ENCODE measurements around the gene C11orf98.
"Not testable (repeated sequence)": the region's sequence is repeated elsewhere in the genome, so short reads cannot be mapped to it uniquely, and the experiment has no call there.

The C11orf98 gene

GRCh38 chr11:62682518-62682917, 17.5 kb upstream of the C11orf98 start:
- no peak for DNase-seq (ENCODE audit: low read depth)

GRCh38 chr11:62680825-62681240, 15.8 kb upstream of the C11orf98 start:
- DNase-seq (ENCODE audit: low read depth), result no peak

GRCh38 chr11:62678770-62679696, 14.0 kb upstream of the C11orf98 start, which contains the start of gene UBXN1:
UBXN1 (minus strand) TSS chr11:62679073; CDS start chr11:62678923, 150 bp downstream.
- DNase-seq (ENCODE audit: low read depth), result no peak

GRCh38 chr11:62678433-62678769, 13.4 kb upstream of the C11orf98 start:
- DNase-seq (ENCODE audit: low read depth), result no peak

- DNase-seq (ENCODE audit: low read depth), result no peak
Measured at GRCh38 chr11:62677714-62678113, 12.7 kb upstream of the C11orf98 start.

GRCh38 chr11:62677156-62677555, 12.1 kb upstream of the C11orf98 start:
- DNase-seq (ENCODE audit: low read depth), result no peak

- DNase-seq (ENCODE audit: low read depth), result no peak
Measured at GRCh38 chr11:62676698-62677097, 11.7 kb upstream of the C11orf98 start.

GRCh38 chr11:62675415-62675814, 10.4 kb upstream of the C11orf98 start:
- not testable (repeated sequence) for DNase-seq (ENCODE audit: low read depth)

- no peak for DNase-seq (ENCODE audit: low read depth)
Measured at GRCh38 chr11:62673196-62673525, 8.2 kb upstream of the C11orf98 start.

GRCh38 chr11:62671608-62672389, 6.8 kb upstream of the C11orf98 start, which contains the start of the genes LBHD1 and UQCC3:
LBHD1 (minus strand) TSS chr11:62672267; CDS start chr11:62670031, 2,236 bp downstream.
UQCC3 (plus strand) TSS chr11:62671673; CDS start chr11:62671746, 73 bp downstream.
- DNase-seq (ENCODE audit: low read depth), result no peak

GRCh38 chr11:62671236-62671607, 6.2 kb upstream of the C11orf98 start:
- no peak for DNase-seq (ENCODE audit: low read depth)

GRCh38 chr11:62669420-62670161, 4.6 kb upstream of the C11orf98 start:
- no peak for DNase-seq (ENCODE audit: low read depth)

GRCh38 chr11:62667460-62667859, 2.5 kb upstream of the C11orf98 start:
- no peak for DNase-seq (ENCODE audit: low read depth)

- DNase-seq (ENCODE audit: low read depth), result no peak
Measured at GRCh38 chr11:62666259-62666926, 1.4 kb upstream of the C11orf98 start.

- no peak for DNase-seq (ENCODE audit: low read depth)
Measured at GRCh38 chr11:62665599-62666258, 719 bp upstream of the C11orf98 start.

GRCh38 chr11:62664405-62665074, 470 bp downstream of the C11orf98 start:
- DNase-seq (ENCODE audit: low read depth), result no peak

GRCh38 chr11:62656796-62657429, 8.1 kb downstream of the C11orf98 start:
- no peak for DNase-seq (ENCODE audit: low read depth)

GRCh38 chr11:62654297-62654696, 10.7 kb downstream of the C11orf98 start:
- no peak for DNase-seq (ENCODE audit: low read depth)

GRCh38 chr11:62652161-62653006, 12.6 kb downstream of the C11orf98 start:
- no peak for DNase-seq (ENCODE audit: low read depth)

Measured in non-pigmented ciliary epithelial cell (primary cell).